Astrocyte (in vitro differentiated cells and primary cell): Measurements from ENCODE around the gene SND1. TPM values are rescaled to one million over a fixed set of nuclear protein-coding genes. Genes with fewer than 3 reads are reported as not detected.

Experiments used
- DNase-seq: peaks from one replicate; pipeline ENCODE4 v3.0.0-alpha.2; 2010; ENCODE audit warnings: low read depth
- FAIRE-seq: peaks from 2 replicates; lab custom pipeline; 2011; peaks lifted over from hg19 to GRCh38; lab: Jason Lieb, UNC
- H2AFZ ChIP-seq: 2 replicates; pipeline ENCODE4 v1.6.0; 2012; ENCODE audit warnings: low read depth, low read length, inconsistent platforms
- H3K27ac ChIP-seq: 2 replicates; pipeline ENCODE4 v1.5.1; 2011; ENCODE audit warnings: low read depth, low read length, inconsistent platforms
- H3K27me3 ChIP-seq: 2 replicates; pipeline ENCODE4 v1.6.0; 2011; ENCODE audit warnings: low read length, inconsistent platforms; ENCODE audit not compliant: insufficient read depth
- H3K36me3 ChIP-seq: 2 replicates; pipeline ENCODE4 v1.5.1; 2011; ENCODE audit warnings: low read length, inconsistent platforms; ENCODE audit not compliant: insufficient read depth
- H3K4me1 ChIP-seq: 2 replicates; pipeline ENCODE4 v1.5.1; 2011; ENCODE audit warnings: low read length, inconsistent platforms; ENCODE audit not compliant: insufficient read depth
- H3K4me2 ChIP-seq: 2 replicates; pipeline ENCODE4 v1.6.0; 2012; ENCODE audit warnings: low read length, inconsistent platforms
- H3K4me3 ChIP-seq: 2 replicates; pipeline ENCODE4 v1.5.1; 2011; ENCODE audit warnings: low read depth, mild to moderate bottlenecking, low read length, inconsistent platforms; ENCODE audit not compliant: insufficient read depth
- H3K79me2 ChIP-seq: 2 replicates; pipeline ENCODE4 v1.6.0; 2012; ENCODE audit warnings: mild to moderate bottlenecking, low read length, inconsistent platforms; ENCODE audit not compliant: insufficient read depth
- H3K9ac ChIP-seq: 2 replicates; pipeline ENCODE4 v1.6.0; 2012; ENCODE audit warnings: mild to moderate bottlenecking, low read length, inconsistent platforms
- H3K9me3 ChIP-seq: 2 replicates; pipeline ENCODE4 v1.5.1; 2012; ENCODE audit warnings: low read depth, mild to moderate bottlenecking, low read length, inconsistent platforms; ENCODE audit not compliant: insufficient read depth
- H4K20me1 ChIP-seq: 2 replicates; pipeline ENCODE4 v1.6.0; 2012; ENCODE audit warnings: low read length, inconsistent platforms; ENCODE audit not compliant: insufficient read depth
- H3K27ac Mint-ChIP-seq: one replicate; pipeline ENCODE4 v1.8.0; 2021; ENCODE audit warnings: mild to moderate bottlenecking, mixed read lengths; ENCODE audit not compliant: unreplicated experiment
- H3K27me3 Mint-ChIP-seq: one replicate; pipeline ENCODE4 v1.8.0; 2021; ENCODE audit warnings: low read depth, mixed read lengths; ENCODE audit not compliant: unreplicated experiment
- H3K36me3 Mint-ChIP-seq: one replicate; pipeline ENCODE4 v1.8.0; 2021; ENCODE audit warnings: low read depth, mixed read lengths; ENCODE audit not compliant: unreplicated experiment
- H3K4me1 Mint-ChIP-seq: one replicate; pipeline ENCODE4 v1.8.0; 2021; ENCODE audit warnings: low read depth, mixed read lengths; ENCODE audit not compliant: unreplicated experiment
- H3K4me3 Mint-ChIP-seq: one replicate; pipeline ENCODE4 v1.8.0; 2021; ENCODE audit warnings: mild to moderate bottlenecking, moderate library complexity, mixed read lengths; ENCODE audit not compliant: unreplicated experiment
- H3K9me3 Mint-ChIP-seq: one replicate; pipeline ENCODE4 v1.8.0; 2021; ENCODE audit warnings: mild to moderate bottlenecking, mixed read lengths; ENCODE audit not compliant: unreplicated experiment
- EZH2 ChIP-seq: IDR thresholded peaks from 2 replicates; pipeline ENCODE4 v1.6.1; 2012; ENCODE audit warnings: mild to moderate bottlenecking, low read length, inconsistent platforms; ENCODE audit not compliant: insufficient read depth
- total RNA-seq: library from RNA; stranded (reverse); gene quantifications from 2 replicates; pipeline ENCODE4 v1.2.1, GENCODE V29; 2021
- TF ChIP-seq, protein P1 (sequence below): IDR thresholded peaks from 2 replicates; pipeline ENCODE4 v1.5.1; 2011; ENCODE audit warnings: low read depth, mild to moderate bottlenecking, inconsistent platforms, low read length, moderate library complexity; ENCODE audit not compliant: insufficient read depth

Gene SND1
- total RNA-seq, 1 donor from 2014 or later, result 267 TPM

DNA sequence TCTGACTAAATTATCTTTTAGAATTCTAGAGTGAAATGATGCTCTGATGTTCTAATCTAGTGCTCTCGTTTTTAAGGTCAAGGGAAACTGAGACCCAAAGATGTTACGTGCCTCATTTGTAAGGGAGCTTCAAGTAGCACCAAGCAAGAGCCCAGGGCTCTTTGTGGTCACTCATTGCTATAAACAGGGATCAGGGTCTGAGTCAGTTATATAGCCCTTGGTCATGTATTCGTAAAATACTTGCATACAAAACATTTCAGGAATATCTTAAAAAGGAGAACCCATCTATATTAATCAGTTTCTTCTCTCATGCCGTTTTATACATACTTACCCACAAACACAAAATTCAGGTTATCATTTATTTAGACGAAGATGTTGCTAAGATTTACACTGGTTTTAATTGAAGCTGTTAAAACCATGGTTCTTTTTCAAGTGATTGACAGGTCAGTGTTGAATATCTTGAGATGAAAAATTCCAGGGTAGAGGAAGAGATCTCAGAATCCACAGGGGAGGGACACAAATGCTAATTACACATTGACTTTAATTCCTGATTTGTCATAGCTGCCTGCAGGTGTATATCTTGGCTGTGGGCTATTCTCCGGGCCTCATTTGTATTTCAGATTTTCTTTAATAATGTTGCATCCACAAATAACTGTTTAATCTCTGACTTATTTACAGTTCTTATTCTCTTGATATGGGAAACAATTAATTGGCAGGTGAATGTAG is 188.4 kb downstream of the SND1 start:
- Histone ChIP-seq H3K4me2 (no peak overlapping the region), H2AFZ (no peak overlapping the region), H3K27ac (no peak overlapping the region), H4K20me1 (peaks cover 73% of the 10 kb centered on the region), H3K4me3 (no peak overlapping the region), H3K36me3 (peaks cover 3% of the 10 kb centered on the region), H3K4me1 (peaks cover 9% of the 10 kb centered on the region), H3K79me2 (peaks cover 39% of the 10 kb centered on the region), H3K27me3 (no peaks in the 10 kb centered on the region), H3K9ac (no peak overlapping the region), H3K9me3 (peaks cover 4% of the 10 kb centered on the region)
- DNase-seq (no peak), FAIRE-seq (no peak)
- Mint-ChIP-seq H3K4me3 (no peak overlapping the region), H3K9me3 (peaks cover 5% of the 10 kb centered on the region), H3K36me3 (peaks cover 12% of the 10 kb centered on the region), H3K4me1 (peaks cover 10% of the 10 kb centered on the region), H3K27me3 (no peaks in the 10 kb centered on the region), H3K27ac (no peak overlapping the region)
- TF ChIP-seq EZH2, result no peak
- TF ChIP-seq, protein P1, sequence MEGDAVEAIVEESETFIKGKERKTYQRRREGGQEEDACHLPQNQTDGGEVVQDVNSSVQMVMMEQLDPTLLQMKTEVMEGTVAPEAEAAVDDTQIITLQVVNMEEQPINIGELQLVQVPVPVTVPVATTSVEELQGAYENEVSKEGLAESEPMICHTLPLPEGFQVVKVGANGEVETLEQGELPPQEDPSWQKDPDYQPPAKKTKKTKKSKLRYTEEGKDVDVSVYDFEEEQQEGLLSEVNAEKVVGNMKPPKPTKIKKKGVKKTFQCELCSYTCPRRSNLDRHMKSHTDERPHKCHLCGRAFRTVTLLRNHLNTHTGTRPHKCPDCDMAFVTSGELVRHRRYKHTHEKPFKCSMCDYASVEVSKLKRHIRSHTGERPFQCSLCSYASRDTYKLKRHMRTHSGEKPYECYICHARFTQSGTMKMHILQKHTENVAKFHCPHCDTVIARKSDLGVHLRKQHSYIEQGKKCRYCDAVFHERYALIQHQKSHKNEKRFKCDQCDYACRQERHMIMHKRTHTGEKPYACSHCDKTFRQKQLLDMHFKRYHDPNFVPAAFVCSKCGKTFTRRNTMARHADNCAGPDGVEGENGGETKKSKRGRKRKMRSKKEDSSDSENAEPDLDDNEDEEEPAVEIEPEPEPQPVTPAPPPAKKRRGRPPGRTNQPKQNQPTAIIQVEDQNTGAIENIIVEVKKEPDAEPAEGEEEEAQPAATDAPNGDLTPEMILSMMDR, result no peak

DNA sequence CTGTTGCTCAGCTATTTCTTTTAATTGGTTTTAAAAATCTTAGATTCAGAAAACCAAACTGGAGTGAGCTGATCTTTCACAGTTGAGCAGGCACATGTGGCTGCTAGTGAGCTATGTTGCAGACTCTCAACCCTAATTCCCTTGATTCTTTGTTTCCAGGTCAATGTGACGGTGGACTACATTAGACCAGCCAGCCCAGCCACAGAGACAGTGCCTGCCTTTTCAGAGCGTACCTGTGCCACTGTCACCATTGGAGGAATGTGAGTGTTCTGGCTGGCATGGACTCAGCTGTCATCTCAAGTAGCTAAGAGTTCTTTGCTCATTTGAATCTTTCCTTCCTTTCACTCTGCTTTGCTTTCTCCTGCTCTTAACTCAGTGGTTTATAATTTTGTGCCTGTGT is 192.2 kb downstream of the SND1 start:
- Histone ChIP-seq H3K9me3 (no peaks in the 10 kb centered on the region), H4K20me1 (peaks cover 80% of the 10 kb centered on the region), H3K27me3 (no peaks in the 10 kb centered on the region), H3K36me3 (peaks cover 3% of the 10 kb centered on the region), H3K4me1 (peaks cover 16% of the 10 kb centered on the region), H3K4me2 (no peak overlapping the region), H3K27ac (no peak overlapping the region), H3K79me2 (peaks cover 34% of the 10 kb centered on the region), H3K4me3 (no peak overlapping the region), H2AFZ (no peak overlapping the region), H3K9ac (no peak overlapping the region)
- H3K4me1 Mint-ChIP-seq, result peaks cover 23% of the 10 kb centered on the region
- peaks cover 7% of the 10 kb centered on the region for H3K36me3 Mint-ChIP-seq
- TF ChIP-seq EZH2, result no peak
- TF ChIP-seq, protein P1, result no peak
- H3K27me3 Mint-ChIP-seq, result no peaks in the 10 kb centered on the region
- DNase-seq (no peak), FAIRE-seq (no peak)
- H3K27ac Mint-ChIP-seq, result no peak overlapping the region
- no peak overlapping the region for H3K4me3 Mint-ChIP-seq
- H3K9me3 Mint-ChIP-seq, result no peaks in the 10 kb centered on the region

- Histone ChIP-seq H3K9ac (no peak overlapping the region), H3K27ac (no peak overlapping the region), H3K4me1 (peaks cover 16% of the 10 kb centered on the region), H3K4me3 (no peak overlapping the region), H3K79me2 (peaks cover 31% of the 10 kb centered on the region), H2AFZ (no peak overlapping the region), H3K9me3 (no peaks in the 10 kb centered on the region), H4K20me1 (peaks cover 84% of the 10 kb centered on the region), H3K4me2 (no peak overlapping the region), H3K36me3 (peaks cover 3% of the 10 kb centered on the region), H3K27me3 (no peaks in the 10 kb centered on the region)
- Mint-ChIP-seq H3K27me3 (no peaks in the 10 kb centered on the region), H3K36me3 (peaks cover 13% of the 10 kb centered on the region), H3K9me3 (no peaks in the 10 kb centered on the region), H3K4me3 (no peak overlapping the region), H3K27ac (peak overlapping the region; percentile 19), H3K4me1 (peaks cover 26% of the 10 kb centered on the region)
- no peak for TF ChIP-seq EZH2
- TF ChIP-seq, protein P1, result no peak
- FAIRE-seq (no peak), DNase-seq (peak; percentile 59)
These were observed 192.8 kb downstream of the SND1 start for GRCh38 chr7:127844707-127845331.
